ENCODE measurements around the gene TRPV5. TPM values are rescaled to one million over a fixed set of nuclear protein-coding genes. Genes with fewer than 3 reads are reported as not detected.

The TRPV5 gene
- total RNA-seq, 1 donor from 2014 or later, result not detected

DNA sequence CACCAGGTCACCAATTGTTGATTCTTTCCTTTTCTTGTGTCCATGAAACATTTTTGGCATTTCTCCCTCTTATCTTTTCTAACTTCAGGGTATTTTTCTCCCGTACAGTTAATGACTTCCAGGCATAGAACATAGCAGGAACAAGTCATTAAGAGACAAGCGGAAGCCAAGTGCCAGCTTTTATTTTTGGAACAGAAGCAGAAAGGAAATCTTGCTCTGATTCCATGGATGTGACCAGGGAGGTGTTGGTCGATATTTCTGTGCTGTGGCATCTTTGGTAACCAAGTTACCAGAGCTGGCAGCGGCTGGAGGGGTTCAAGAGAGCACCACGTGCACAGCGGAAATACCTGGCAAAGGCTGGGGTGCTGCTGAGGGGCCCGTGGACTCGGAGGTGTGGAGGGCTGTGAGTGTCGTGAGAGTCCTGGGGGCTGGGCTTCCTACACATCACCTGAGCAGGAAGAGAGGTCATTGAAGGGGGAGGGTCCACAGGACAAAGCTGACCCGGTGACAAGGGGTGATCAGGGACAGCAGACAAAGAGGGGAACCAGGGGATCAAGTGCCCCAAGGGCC lies 7.5 kb upstream of the TRPV5 start:
- no peak overlapping the region for H3K27ac Mint-ChIP-seq (ENCODE audit: unreplicated experiment)
- TF ChIP-seq, protein P1, sequence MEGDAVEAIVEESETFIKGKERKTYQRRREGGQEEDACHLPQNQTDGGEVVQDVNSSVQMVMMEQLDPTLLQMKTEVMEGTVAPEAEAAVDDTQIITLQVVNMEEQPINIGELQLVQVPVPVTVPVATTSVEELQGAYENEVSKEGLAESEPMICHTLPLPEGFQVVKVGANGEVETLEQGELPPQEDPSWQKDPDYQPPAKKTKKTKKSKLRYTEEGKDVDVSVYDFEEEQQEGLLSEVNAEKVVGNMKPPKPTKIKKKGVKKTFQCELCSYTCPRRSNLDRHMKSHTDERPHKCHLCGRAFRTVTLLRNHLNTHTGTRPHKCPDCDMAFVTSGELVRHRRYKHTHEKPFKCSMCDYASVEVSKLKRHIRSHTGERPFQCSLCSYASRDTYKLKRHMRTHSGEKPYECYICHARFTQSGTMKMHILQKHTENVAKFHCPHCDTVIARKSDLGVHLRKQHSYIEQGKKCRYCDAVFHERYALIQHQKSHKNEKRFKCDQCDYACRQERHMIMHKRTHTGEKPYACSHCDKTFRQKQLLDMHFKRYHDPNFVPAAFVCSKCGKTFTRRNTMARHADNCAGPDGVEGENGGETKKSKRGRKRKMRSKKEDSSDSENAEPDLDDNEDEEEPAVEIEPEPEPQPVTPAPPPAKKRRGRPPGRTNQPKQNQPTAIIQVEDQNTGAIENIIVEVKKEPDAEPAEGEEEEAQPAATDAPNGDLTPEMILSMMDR (IDR thresholded peaks at IDR 0.05), result no peak

DNA sequence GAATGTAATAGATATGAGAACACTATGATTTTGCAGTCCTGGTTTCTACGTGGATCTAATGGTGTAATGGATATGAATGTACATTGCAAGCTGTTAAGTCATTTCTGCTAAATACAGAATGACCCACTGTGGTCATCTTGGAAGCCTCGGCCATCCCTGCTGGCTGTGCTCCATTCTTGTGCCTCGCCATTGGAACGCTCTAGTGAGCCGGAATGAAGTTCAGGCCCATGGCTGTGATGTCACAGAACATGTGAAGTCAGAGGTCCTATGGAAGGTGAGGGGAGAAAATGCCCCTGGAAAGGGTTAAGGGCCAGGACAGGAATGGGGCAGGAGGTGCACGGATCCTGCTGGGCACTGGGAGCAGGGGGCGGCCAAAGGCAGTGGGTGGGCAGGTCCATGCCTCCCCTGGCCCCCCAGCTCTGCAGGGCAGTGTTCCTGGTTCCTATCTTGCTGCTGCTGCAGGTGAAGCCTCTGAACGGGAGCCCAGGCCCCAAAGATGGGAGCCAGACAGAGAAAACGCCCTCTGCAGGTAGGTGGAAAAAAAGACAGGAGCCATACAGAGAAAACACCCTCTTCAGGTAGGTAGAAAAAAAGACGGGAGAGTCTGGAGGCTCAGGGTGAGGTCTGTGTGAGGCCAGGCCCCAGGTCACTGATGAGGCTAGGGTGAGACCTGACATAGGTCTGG lies 5.8 kb upstream of the TRPV5 start, which contains the start of gene LLCFC1:
Gene LLCFC1, plus strand, starts transcription at position 259 of the 685 bp plus-strand sequence. Its CDS starts 138 bp downstream, at position 397.
- no peak within 1 kb of the TSS for H3K27ac Mint-ChIP-seq (ENCODE audit: unreplicated experiment)

More for the DNA sequence above, 7.5 kb upstream of the TRPV5 start:
- peaks cover 3% of the 10 kb centered on the region for H3K27me3 Mint-ChIP-seq (ENCODE audit: low read depth)
- H3K4me1 Mint-ChIP-seq (ENCODE audit: low read depth), result no peaks in the 10 kb centered on the region
- H3K36me3 Mint-ChIP-seq (ENCODE audit: low read depth), result no peaks in the 10 kb centered on the region
- peaks cover 3% of the 10 kb centered on the region for H3K9me3 Mint-ChIP-seq (ENCODE audit: low read depth)
- no peak overlapping the region for H3K4me3 Mint-ChIP-seq (ENCODE audit: unreplicated experiment)
- DNase-seq (ENCODE audit: low spot score), result no peak

DNA sequence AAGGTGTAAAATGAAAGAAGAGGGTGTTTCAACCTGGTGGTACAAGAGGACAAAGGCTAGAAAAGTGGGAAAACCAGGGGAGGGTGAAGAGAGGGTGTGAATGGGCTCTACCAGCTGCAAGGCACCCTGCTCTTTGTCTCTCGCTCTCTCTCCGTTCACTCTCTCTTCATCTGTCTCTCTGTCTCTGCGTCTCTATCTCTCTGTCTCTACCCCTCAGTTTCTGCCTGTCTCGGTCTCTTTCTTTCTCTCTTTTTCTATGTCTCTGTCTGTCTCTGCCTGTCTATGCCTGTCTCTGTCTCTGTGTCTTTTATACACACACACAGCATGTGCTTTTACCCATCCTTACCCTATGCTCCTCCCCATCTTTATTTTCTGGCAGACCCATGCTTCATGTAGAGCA lies 5.1 kb upstream of the TRPV5 start:
- no peak for DNase-seq (ENCODE audit: low spot score)
- Mint-ChIP-seq H3K27ac (ENCODE audit: unreplicated experiment) (no peak overlapping the region), H3K27me3 (ENCODE audit: low read depth) (peaks cover 5% of the 10 kb centered on the region), H3K4me1 (ENCODE audit: low read depth) (no peaks in the 10 kb centered on the region), H3K9me3 (ENCODE audit: low read depth) (peaks cover 3% of the 10 kb centered on the region), H3K4me3 (ENCODE audit: unreplicated experiment) (no peak overlapping the region), H3K36me3 (ENCODE audit: low read depth) (no peaks in the 10 kb centered on the region)
- TF ChIP-seq, protein P1 (IDR thresholded peaks at IDR 0.05), result no peak

More for the DNA sequence above, 5.8 kb upstream of the TRPV5 start, which contains the start of gene LLCFC1:
- Mint-ChIP-seq H3K9me3 (ENCODE audit: low read depth) (peaks cover 3% of the 10 kb centered on the region), H3K36me3 (ENCODE audit: low read depth) (no peaks in the 10 kb centered on the region), H3K4me1 (ENCODE audit: low read depth) (no peaks in the 10 kb centered on the region), H3K4me3 (ENCODE audit: unreplicated experiment) (no peak within 1 kb of the TSS), H3K27me3 (ENCODE audit: low read depth) (peaks cover 5% of the 10 kb centered on the region)
- DNase-seq (ENCODE audit: low spot score), result no peak
- TF ChIP-seq, protein P1 (IDR thresholded peaks at IDR 0.05), result no peak

DNA sequence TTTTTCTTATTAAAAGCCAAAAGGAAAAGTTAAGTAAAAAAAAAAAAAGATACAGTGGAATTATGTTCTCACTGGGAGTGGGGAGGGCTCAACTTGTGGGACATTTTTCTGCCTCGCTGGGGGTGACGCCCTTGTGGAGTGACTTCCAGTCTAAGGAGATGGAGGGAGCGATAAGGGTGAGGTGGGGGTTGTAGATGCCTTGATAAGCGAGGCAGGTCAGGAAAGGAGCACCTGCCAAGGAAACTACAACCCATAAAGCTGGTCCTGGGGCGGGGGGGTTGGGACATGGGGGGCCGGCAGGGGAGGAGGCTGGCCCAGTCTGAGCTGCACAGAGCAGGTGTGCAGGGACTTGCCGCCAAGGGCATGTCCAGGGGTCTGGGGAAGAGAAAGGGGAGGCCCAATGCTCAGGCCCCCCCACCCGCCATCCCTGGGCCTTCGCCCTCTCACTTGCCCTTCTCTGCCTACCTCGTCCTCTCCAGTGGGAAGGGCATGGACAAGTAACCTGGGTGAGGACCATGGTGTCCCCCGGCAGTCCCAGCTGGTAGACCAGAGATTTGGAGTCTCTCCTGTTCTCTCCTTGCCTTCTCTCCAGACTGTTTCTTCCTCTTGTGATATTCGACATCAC lies 2.5 kb upstream of the TRPV5 start:
- Mint-ChIP-seq H3K27me3 (ENCODE audit: low read depth) (peaks cover 5% of the 10 kb centered on the region), H3K4me1 (ENCODE audit: low read depth) (no peaks in the 10 kb centered on the region), H3K9me3 (ENCODE audit: low read depth) (no peaks in the 10 kb centered on the region), H3K36me3 (ENCODE audit: low read depth) (no peaks in the 10 kb centered on the region), H3K27ac (ENCODE audit: unreplicated experiment) (no peak overlapping the region), H3K4me3 (ENCODE audit: unreplicated experiment) (no peak overlapping the region)
- DNase-seq (ENCODE audit: low spot score), result no peak
- TF ChIP-seq, protein P1 (IDR thresholded peaks at IDR 0.05), result no peak

DNA sequence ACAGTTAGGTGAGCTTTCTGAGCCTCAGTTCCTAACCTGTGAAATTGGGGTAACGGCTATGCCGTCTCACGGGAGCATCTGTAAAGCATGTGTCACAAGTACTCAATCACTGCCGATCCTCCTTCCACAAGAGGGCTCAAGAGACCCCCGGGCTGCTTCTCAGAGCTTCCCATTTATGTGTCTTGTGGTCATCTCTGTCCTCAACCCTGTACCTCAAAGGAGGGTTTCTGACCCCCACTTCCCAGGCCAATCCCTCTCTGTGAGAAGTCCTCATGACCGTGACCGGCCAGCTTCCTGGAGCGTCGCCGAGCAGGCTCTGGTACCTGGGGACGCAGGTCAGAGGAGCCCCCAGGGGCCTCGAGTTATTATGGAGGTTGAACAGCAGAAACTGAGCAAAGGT lies 510 bp upstream of the TRPV5 start:
- DNase-seq (ENCODE audit: low spot score), result no peak
- no peak overlapping the region for H3K4me3 Mint-ChIP-seq (ENCODE audit: unreplicated experiment)
- no peaks in the 10 kb centered on the region for H3K36me3 Mint-ChIP-seq (ENCODE audit: low read depth)
- no peak overlapping the region for H3K27ac Mint-ChIP-seq (ENCODE audit: unreplicated experiment)
- peaks cover 5% of the 10 kb centered on the region for H3K27me3 Mint-ChIP-seq (ENCODE audit: low read depth)
- TF ChIP-seq, protein P1 (IDR thresholded peaks at IDR 0.05), result no peak
- no peaks in the 10 kb centered on the region for H3K4me1 Mint-ChIP-seq (ENCODE audit: low read depth)
- peaks cover 7% of the 10 kb centered on the region for H3K9me3 Mint-ChIP-seq (ENCODE audit: low read depth)
